ENCODE data around the gene ROBO1.

DNA sequence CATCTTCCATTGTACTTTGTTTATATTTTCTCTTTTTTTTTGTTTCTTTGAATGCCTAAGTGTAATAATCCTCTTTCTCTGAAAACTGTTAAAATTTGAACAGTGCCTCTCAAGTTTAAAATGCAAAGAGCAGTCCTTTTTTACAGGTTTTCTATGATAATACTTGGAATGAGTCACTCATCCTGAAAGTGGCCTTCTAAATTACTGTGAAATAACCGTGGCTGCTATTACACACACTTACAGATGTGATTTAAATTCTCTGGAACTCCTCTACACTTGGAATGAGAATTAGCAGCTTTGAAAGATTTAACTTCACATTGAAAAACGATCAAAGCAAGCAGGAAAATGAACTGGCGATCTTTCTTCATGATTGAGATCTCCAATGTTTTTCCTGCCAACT is 105.9 kb downstream of the ROBO1 start:
- TF ChIP-seq, protein P1, sequence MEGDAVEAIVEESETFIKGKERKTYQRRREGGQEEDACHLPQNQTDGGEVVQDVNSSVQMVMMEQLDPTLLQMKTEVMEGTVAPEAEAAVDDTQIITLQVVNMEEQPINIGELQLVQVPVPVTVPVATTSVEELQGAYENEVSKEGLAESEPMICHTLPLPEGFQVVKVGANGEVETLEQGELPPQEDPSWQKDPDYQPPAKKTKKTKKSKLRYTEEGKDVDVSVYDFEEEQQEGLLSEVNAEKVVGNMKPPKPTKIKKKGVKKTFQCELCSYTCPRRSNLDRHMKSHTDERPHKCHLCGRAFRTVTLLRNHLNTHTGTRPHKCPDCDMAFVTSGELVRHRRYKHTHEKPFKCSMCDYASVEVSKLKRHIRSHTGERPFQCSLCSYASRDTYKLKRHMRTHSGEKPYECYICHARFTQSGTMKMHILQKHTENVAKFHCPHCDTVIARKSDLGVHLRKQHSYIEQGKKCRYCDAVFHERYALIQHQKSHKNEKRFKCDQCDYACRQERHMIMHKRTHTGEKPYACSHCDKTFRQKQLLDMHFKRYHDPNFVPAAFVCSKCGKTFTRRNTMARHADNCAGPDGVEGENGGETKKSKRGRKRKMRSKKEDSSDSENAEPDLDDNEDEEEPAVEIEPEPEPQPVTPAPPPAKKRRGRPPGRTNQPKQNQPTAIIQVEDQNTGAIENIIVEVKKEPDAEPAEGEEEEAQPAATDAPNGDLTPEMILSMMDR (conservative IDR thresholded peaks at IDR 0.05; ENCODE audit: low read depth, low read length), result no peak
- no peak for TF ChIP-seq EZH2phosphoT487 (IDR thresholded peaks at IDR 0.05; ENCODE audit: borderline replicate concordance, low read length)
- no peak for TF ChIP-seq EZH2 (IDR thresholded peaks at IDR 0.05; ENCODE audit: low read length, unreplicated experiment)

All from PC-3 (cell line).